ENCODE data around the gene MT1M. TPM values are rescaled to one million over a fixed set of nuclear protein-coding genes. Genes with fewer than 3 reads are reported as not detected.

The MT1M gene
- total RNA-seq, 4 donors from 2014 or later, result 43.1 to 339 (median 186) TPM

GRCh38 chr16:56613706-56614105, 18.8 kb upstream of the MT1M start:
- no peak for ATAC-seq (ENCODE audit: low FRiP score)

GRCh38 chr16:56614549-56614991, 17.9 kb upstream of the MT1M start:
- no peak for DNase-seq (ENCODE audit: low spot score)
- no peak for ATAC-seq (ENCODE audit: low FRiP score)
- no peak for TF ChIP-seq CTCF (IDR thresholded peaks at IDR 0.05)

More at GRCh38 chr16:56613706-56614105, 18.8 kb upstream of the MT1M start:
- DNase-seq (ENCODE audit: low spot score), result no peak
- no peak for TF ChIP-seq CTCF (IDR thresholded peaks at IDR 0.05)

- no peak for TF ChIP-seq CTCF (IDR thresholded peaks at IDR 0.05)
- DNase-seq (ENCODE audit: low spot score) (no peak), ATAC-seq (ENCODE audit: low FRiP score) (no peak)
Measured at GRCh38 chr16:56615353-56615752, 17.1 kb upstream of the MT1M start.

- ATAC-seq (ENCODE audit: low FRiP score) (no peak), DNase-seq (ENCODE audit: low spot score) (no peak)
- TF ChIP-seq CTCF (IDR thresholded peaks at IDR 0.05), result no peak
Measured at GRCh38 chr16:56616608-56617211, 15.7 kb upstream of the MT1M start.

GRCh38 chr16:56617212-56618085, 15.0 kb upstream of the MT1M start:
- TF ChIP-seq CTCF (IDR thresholded peaks at IDR 0.05), result no peak
- DNase-seq (ENCODE audit: low spot score) (no peak), ATAC-seq (ENCODE audit: low FRiP score) (peak; percentile 85)

- no peak for TF ChIP-seq CTCF (IDR thresholded peaks at IDR 0.05)
- DNase-seq (ENCODE audit: low spot score) (no peak), ATAC-seq (ENCODE audit: low FRiP score) (no peak)
Measured at GRCh38 chr16:56618138-56618537, 14.3 kb upstream of the MT1M start.

Measured in omental fat pad (tissue), 4 donors.